HepG2 (cell line): ENCODE data around the gene ONECUT2. TPM values are rescaled to one million over a fixed set of nuclear protein-coding genes. Genes with fewer than 3 reads are reported as not detected.

Experiments
- ARID4A ChIP-seq: sonication (generic); formaldehyde crosslinking; IDR thresholded peaks from 2 replicates; pipeline ENCODE4 v1.5.0; 2020; ENCODE audit warnings: mild to moderate bottlenecking, missing genetic modification reagents, borderline replicate concordance
- RAD51 ChIP-seq: fragments of 450-650 bp; IDR thresholded peaks from 2 replicates; pipeline ENCODE4 v1.6.1; 2016; ENCODE audit warnings: borderline replicate concordance
- ZNF318 ChIP-seq: sonication (generic); formaldehyde crosslinking; IDR thresholded peaks from 2 replicates; pipeline ENCODE4 v1.4.0; 2020; ENCODE audit warnings: mild to moderate bottlenecking, missing genetic modification reagents
- ZNF614 ChIP-seq: IDR thresholded peaks from 2 replicates; pipeline ENCODE4 v1.6.1; 2018; ENCODE audit warnings: missing biosample characterization, missing genetic modification reagents, inconsistent platforms, borderline replicate concordance
- ZSCAN22 ChIP-seq: sonication (generic); formaldehyde crosslinking; IDR thresholded peaks from 2 replicates; pipeline ENCODE4 v1.4.0; 2020; ENCODE audit warnings: mild to moderate bottlenecking, missing genetic modification reagents
- polyA plus RNA-seq, 8 experiments: library from polyadenylated mRNA; depleted of rRNA in 3 of 8; stranded (reverse) in 7 of 8; unstranded in 1 of 8; fragments of >200 nt; fragmentation: Illumina TruSeq in 4 of 8; extraction: Trizol in 4 of 8; gene quantifications; 2 replicates each; pipeline versions ENCODE4 v1.2.1 to v1.2.3, GENCODE V29; 2011 to 2016; ENCODE audit warnings: low read depth in 4 of 8, missing spikeins in 1 of 8, mixed read lengths in 1 of 8; ENCODE audit not compliant: insufficient read depth in 1 of 8
- total RNA-seq, 5 experiments: library from RNA; depleted of rRNA; stranded (reverse); fragments of >200 nt; fragmentation: Illumina TruSeq; extraction: Trizol; gene quantifications; 2 replicates each; pipeline ENCODE4 v1.2.3, GENCODE V29; 2016; ENCODE audit warnings: low read depth in 1 of 5
- TF ChIP-seq, protein P1 (sequence below): sonication (generic); formaldehyde crosslinking; IDR thresholded peaks from 2 replicates; pipeline ENCODE4 v1.8.0; 2023; ENCODE audit warnings: mild to moderate bottlenecking, missing genetic modification reagents
- TF ChIP-seq, protein P2 (sequence below): sonication (generic); formaldehyde crosslinking; IDR thresholded peaks from 2 replicates; pipeline ENCODE4 v1.4.0; 2020; ENCODE audit warnings: missing genetic modification reagents, borderline replicate concordance

The ONECUT2 gene
- total and polyA plus RNA-seq, 2 of the 13 experiments (the other 11 are each of a cell fraction or from before 2014, with no cell fraction given), result 3.0 to 3.2 TPM

GRCh38 chr18:57533006-57533867, 98.1 kb downstream of the ONECUT2 start (continued):
- TF ChIP-seq ZNF318 (CRISPR knock-in tag) (0 out of 2 replicates have a peak, but pooled peaks have one; percentile 54), ARID4A (CRISPR knock-in tag) (0 out of 2 replicates have a peak, but pooled peaks have one; percentile 8), ZNF614 (no peak; the same call in 1 of the 2 replicates), ZSCAN22 (CRISPR knock-in tag) (no peak), RAD51 (no peak)
- TF ChIP-seq, protein P1, sequence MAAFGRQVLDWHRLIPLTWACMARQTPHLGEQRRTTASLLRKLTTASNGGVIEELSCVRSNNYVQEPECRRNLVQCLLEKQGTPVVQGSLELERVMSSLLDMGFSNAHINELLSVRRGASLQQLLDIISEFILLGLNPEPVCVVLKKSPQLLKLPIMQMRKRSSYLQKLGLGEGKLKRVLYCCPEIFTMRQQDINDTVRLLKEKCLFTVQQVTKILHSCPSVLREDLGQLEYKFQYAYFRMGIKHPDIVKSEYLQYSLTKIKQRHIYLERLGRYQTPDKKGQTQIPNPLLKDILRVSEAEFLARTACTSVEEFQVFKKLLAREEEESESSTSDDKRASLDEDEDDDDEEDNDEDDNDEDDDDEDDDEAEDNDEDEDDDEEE (CRISPR knock-in tag), result no peak
- TF ChIP-seq, protein P2, sequence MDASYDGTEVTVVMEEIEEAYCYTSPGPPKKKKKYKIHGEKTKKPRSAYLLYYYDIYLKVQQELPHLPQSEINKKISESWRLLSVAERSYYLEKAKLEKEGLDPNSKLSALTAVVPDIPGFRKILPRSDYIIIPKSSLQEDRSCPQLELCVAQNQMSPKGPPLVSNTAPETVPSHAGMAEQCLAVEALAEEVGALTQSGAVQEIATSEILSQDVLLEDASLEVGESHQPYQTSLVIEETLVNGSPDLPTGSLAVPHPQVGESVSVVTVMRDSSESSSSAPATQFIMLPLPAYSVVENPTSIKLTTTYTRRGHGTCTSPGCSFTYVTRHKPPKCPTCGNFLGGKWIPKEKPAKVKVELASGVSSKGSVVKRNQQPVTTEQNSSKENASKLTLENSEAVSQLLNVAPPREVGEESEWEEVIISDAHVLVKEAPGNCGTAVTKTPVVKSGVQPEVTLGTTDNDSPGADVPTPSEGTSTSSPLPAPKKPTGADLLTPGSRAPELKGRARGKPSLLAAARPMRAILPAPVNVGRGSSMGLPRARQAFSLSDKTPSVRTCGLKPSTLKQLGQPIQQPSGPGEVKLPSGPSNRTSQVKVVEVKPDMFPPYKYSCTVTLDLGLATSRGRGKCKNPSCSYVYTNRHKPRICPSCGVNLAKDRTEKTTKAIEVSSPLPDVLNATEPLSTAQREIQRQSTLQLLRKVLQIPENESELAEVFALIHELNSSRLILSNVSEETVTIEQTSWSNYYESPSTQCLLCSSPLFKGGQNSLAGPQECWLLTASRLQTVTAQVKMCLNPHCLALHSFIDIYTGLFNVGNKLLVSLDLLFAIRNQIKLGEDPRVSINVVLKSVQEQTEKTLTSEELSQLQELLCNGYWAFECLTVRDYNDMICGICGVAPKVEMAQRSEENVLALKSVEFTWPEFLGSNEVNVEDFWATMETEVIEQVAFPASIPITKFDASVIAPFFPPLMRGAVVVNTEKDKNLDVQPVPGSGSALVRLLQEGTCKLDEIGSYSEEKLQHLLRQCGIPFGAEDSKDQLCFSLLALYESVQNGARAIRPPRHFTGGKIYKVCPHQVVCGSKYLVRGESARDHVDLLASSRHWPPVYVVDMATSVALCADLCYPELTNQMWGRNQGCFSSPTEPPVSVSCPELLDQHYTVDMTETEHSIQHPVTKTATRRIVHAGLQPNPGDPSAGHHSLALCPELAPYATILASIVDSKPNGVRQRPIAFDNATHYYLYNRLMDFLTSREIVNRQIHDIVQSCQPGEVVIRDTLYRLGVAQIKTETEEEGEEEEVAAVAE (CRISPR knock-in tag), result no peak
